Astrocyte of the cerebellum (primary cell): ENCODE results near the gene KLHDC3.

Experiments
- DNase-seq: peaks from one replicate; pipeline ENCODE4 v3.0.0-alpha.2; 2011; ENCODE audit warnings: low read depth
- H3K4me3 ChIP-seq: 2 replicates; pipeline ENCODE4 v1.5.1; 2011; ENCODE audit warnings: mild to moderate bottlenecking, low read depth, low read length, moderate library complexity
- CTCF ChIP-seq: IDR thresholded peaks from 2 replicates; pipeline ENCODE4 v1.5.1; 2012; ENCODE audit warnings: low read length, low read depth, moderate library complexity, mild to moderate bottlenecking; ENCODE audit errors: missing control alignments
- in situ Hi-C: cut with HindIII; loops from 2 replicates; pipeline ENCODE4 v1.10.0; 2017; ENCODE audit warnings: low sequenced_read_pairs

KLHDC3 gene

GRCh38 chr6:43020847-43021246 is 6.8 kb downstream of the KLHDC3 start:
- H3K4me3 ChIP-seq, result peak overlapping the region; percentile 81
- no peak for DNase-seq
- no peak for TF ChIP-seq CTCF
- in situ Hi-C loops, result no loop called here

- H3K4me3 ChIP-seq, result peak within 1 kb of the TSS; percentile 81
- in situ Hi-C loops, result no loop called here
- no peak for TF ChIP-seq CTCF
- no peak for DNase-seq
Measured at GRCh38 chr6:43021270-43022047, 7.4 kb downstream of the KLHDC3 start, which contains the start of gene RRP36. Gene RRP36 (plus strand): TSS chr6:43021623. CDS start chr6:43021655, 32 bp downstream.

GRCh38 chr6:43024436-43024835 is 10.4 kb downstream of the KLHDC3 start:
- in situ Hi-C loops, result no loop called here
- no peak for TF ChIP-seq CTCF
- no peak overlapping the region for H3K4me3 ChIP-seq
- no peak for DNase-seq

GRCh38 chr6:43026365-43026764 is 12.3 kb downstream of the KLHDC3 start:
- DNase-seq, result no peak
- TF ChIP-seq CTCF, result no peak
- H3K4me3 ChIP-seq, result no peak overlapping the region
- in situ Hi-C loops, result no loop called here

- no peak for DNase-seq
- no peak overlapping the region for H3K4me3 ChIP-seq
- in situ Hi-C loops, result no loop called here
- no peak for TF ChIP-seq CTCF
Measured at GRCh38 chr6:43029120-43029519, 15.1 kb downstream of the KLHDC3 start.

GRCh38 chr6:43032326-43032725 is 18.3 kb downstream of the KLHDC3 start:
- no peak overlapping the region for H3K4me3 ChIP-seq
- DNase-seq, result no peak
- no peak for TF ChIP-seq CTCF
- in situ Hi-C loops, result loop anchor here (5.0 kb wide), 1 partner anchor 115 kb away; no protein-coding TSS in a partner anchor
